HepG2 (cell line): ENCODE results near the gene CYP27B1. TPM values are rescaled to one million over a fixed set of nuclear protein-coding genes. Genes with fewer than 3 reads are reported as not detected.

Experiments
- ATRX ChIP-seq: sonication (generic); formaldehyde crosslinking; IDR thresholded peaks from 2 replicates; pipeline ENCODE4 v1.4.0; 2020; ENCODE audit warnings: missing genetic modification reagents, borderline replicate concordance
- BCL6 ChIP-seq: IDR thresholded peaks from 2 replicates; pipeline ENCODE4 v1.6.1; 2016; ENCODE audit warnings: missing genetic modification reagents, missing compliant biosample characterization
- HOMEZ ChIP-seq: IDR thresholded peaks from 2 replicates; pipeline ENCODE4 v1.6.1; 2016; ENCODE audit warnings: low read depth
- IKZF1 ChIP-seq: fragments of 450-650 bp; IDR thresholded peaks from 2 replicates; pipeline ENCODE4 v1.7.1; 2016
- MYC ChIP-seq: sonication (generic); formaldehyde crosslinking; IDR thresholded peaks from 2 replicates; pipeline ENCODE4 v1.9.0; 2021; ENCODE audit warnings: missing genetic modification reagents, borderline replicate concordance
- RARG ChIP-seq: sonication (generic); formaldehyde crosslinking; IDR thresholded peaks from 2 replicates; pipeline ENCODE4 v1.4.0; 2020; ENCODE audit warnings: low read depth, mild to moderate bottlenecking, missing genetic modification reagents
- SOX6 ChIP-seq, 2 experiments: fragments of 450-650 bp in 1 of 2; sonication (generic) in 1 of 2; formaldehyde crosslinking in 1 of 2; IDR thresholded peaks; 2 replicates each; pipeline versions ENCODE4 v1.4.0 to v1.6.1; 2017 to 2020; ENCODE audit warnings: antibody characterized with exemption in 1 of 2, mild to moderate bottlenecking in 1 of 2, missing genetic modification reagents in 1 of 2
- ZNF225 ChIP-seq: sonication (generic); formaldehyde crosslinking; IDR thresholded peaks from 2 replicates; pipeline ENCODE4 v1.4.0; 2020; ENCODE audit warnings: mild to moderate bottlenecking, missing genetic modification reagents
- ZNF282 ChIP-seq: fragments of 450-650 bp; IDR thresholded peaks from 2 replicates; pipeline ENCODE4 v1.6.1; 2018; ENCODE audit not compliant: partially characterized antibody
- ZNF331 ChIP-seq: sonication (generic); formaldehyde crosslinking; IDR thresholded peaks from 2 replicates; pipeline ENCODE4 v1.4.0; 2020; ENCODE audit warnings: missing genetic modification reagents
- ZNF333 ChIP-seq: sonication (generic); formaldehyde crosslinking; IDR thresholded peaks from 2 replicates; pipeline ENCODE4 v1.4.0; 2020; ENCODE audit warnings: mild to moderate bottlenecking, missing genetic modification reagents, borderline replicate concordance
- ZNF460 ChIP-seq: sonication (generic); formaldehyde crosslinking; IDR thresholded peaks from 2 replicates; pipeline ENCODE4 v1.5.1; 2020; ENCODE audit warnings: missing genetic modification reagents, mild to moderate bottlenecking, borderline replicate concordance
- ZNF543 ChIP-seq: sonication (generic); formaldehyde crosslinking; IDR thresholded peaks from 2 replicates; pipeline ENCODE4 v1.4.0; 2020; ENCODE audit warnings: mild to moderate bottlenecking, missing genetic modification reagents
- ZNF614 ChIP-seq: IDR thresholded peaks from 2 replicates; pipeline ENCODE4 v1.6.1; 2018; ENCODE audit warnings: missing biosample characterization, missing genetic modification reagents, inconsistent platforms, borderline replicate concordance
- ZNF687 ChIP-seq: sonication (generic); formaldehyde crosslinking; IDR thresholded peaks from 2 replicates; pipeline ENCODE4 v1.5.1; 2020; ENCODE audit warnings: mild to moderate bottlenecking, missing genetic modification reagents, moderate library complexity
- polyA plus RNA-seq, 8 experiments: library from polyadenylated mRNA; depleted of rRNA in 3 of 8; stranded (reverse) in 7 of 8; unstranded in 1 of 8; fragments of >200 nt; fragmentation: Illumina TruSeq in 4 of 8; extraction: Trizol in 4 of 8; gene quantifications; 2 replicates each; pipeline versions ENCODE4 v1.2.1 to v1.2.3, GENCODE V29; 2011 to 2016; ENCODE audit warnings: low read depth in 4 of 8, missing spikeins in 1 of 8, mixed read lengths in 1 of 8; ENCODE audit not compliant: insufficient read depth in 1 of 8
- total RNA-seq, 5 experiments: library from RNA; depleted of rRNA; stranded (reverse); fragments of >200 nt; fragmentation: Illumina TruSeq; extraction: Trizol; gene quantifications; 2 replicates each; pipeline ENCODE4 v1.2.3, GENCODE V29; 2016; ENCODE audit warnings: low read depth in 1 of 5
- TF ChIP-seq, protein P1 (sequence below), 2 experiments: sonication (generic) in 1 of 2; formaldehyde crosslinking in 1 of 2; IDR thresholded peaks; 2 replicates each; pipeline versions ENCODE4 v1.6.1 to v1.9.0; 2014 to 2022; ENCODE audit warnings: antibody characterized with exemption in 1 of 2, borderline replicate concordance in 1 of 2, inconsistent platforms in 1 of 2, low read depth in 1 of 2, missing genetic modification reagents in 1 of 2

Gene CYP27B1
- total and polyA plus RNA-seq, 2 of the 13 experiments (the other 11 are each of a cell fraction or from before 2014, with no cell fraction given) = 2.3 to 3.0 TPM

DNA sequence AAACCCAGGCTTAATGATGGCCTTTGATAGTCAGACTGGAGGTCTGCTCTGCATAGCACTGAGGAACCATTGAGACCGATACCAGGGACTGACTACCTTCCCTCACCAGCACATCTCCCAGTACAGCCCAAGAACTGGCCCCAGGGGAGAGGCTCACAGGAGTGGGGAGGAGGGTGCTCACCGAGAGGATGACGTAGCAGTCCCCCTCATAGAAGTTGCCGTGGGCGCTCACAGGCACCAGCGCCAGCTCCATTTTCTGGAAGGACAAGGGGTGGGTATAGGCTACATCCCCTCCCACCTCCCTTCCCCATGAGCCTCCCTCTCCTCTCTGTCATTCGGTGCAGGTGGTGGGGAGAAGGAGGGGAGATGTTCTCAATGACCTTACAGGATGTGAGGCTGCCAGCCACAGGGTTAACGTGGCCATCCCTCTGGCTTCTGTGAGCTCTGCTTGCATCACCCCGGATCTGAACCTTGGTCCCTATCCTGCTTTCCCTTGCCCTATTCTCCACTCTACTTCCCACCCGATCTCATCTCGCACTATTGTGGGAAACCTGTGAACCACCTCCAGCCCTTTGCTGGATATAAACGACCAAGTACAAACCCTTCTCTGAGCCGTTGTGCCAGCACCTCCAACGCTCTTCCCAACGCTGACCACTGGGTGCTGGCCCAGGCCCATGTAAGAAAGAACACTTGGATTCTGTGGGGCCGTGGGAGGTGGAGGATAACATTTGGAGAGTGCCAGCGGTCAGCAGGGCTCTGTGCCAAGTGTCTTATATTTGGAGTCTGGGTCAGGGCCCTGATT lies 47.3 kb upstream of the CYP27B1 start (continued):
- TF ChIP-seq ZNF460 (CRISPR knock-in tag) = no peak
- no peak for TF ChIP-seq ZNF333 (CRISPR knock-in tag)
- TF ChIP-seq, protein P1, sequence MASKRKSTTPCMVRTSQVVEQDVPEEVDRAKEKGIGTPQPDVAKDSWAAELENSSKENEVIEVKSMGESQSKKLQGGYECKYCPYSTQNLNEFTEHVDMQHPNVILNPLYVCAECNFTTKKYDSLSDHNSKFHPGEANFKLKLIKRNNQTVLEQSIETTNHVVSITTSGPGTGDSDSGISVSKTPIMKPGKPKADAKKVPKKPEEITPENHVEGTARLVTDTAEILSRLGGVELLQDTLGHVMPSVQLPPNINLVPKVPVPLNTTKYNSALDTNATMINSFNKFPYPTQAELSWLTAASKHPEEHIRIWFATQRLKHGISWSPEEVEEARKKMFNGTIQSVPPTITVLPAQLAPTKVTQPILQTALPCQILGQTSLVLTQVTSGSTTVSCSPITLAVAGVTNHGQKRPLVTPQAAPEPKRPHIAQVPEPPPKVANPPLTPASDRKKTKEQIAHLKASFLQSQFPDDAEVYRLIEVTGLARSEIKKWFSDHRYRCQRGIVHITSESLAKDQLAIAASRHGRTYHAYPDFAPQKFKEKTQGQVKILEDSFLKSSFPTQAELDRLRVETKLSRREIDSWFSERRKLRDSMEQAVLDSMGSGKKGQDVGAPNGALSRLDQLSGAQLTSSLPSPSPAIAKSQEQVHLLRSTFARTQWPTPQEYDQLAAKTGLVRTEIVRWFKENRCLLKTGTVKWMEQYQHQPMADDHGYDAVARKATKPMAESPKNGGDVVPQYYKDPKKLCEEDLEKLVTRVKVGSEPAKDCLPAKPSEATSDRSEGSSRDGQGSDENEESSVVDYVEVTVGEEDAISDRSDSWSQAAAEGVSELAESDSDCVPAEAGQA (IDR thresholded peaks at IDR 0.05; ENCODE audit: low read depth) = no peak
- TF ChIP-seq, protein P1 (CRISPR knock-in tag; IDR thresholded peaks at IDR 0.05; ENCODE audit: borderline replicate concordance) = no peak
- peak; percentile 44; the same call in 1 of the 2 replicates for TF ChIP-seq HOMEZ (CRISPR knock-in tag)
- no peak for TF ChIP-seq ZNF543
- TF ChIP-seq ZNF225 (CRISPR knock-in tag) = no peak
- peak; percentile 70 for TF ChIP-seq ZNF687 (CRISPR knock-in tag)
- no peak for TF ChIP-seq SOX6 (IDR thresholded peaks at IDR 0.05)
- peak; percentile 53 for TF ChIP-seq SOX6 (CRISPR knock-in tag; IDR thresholded peaks at IDR 0.05)
- TF ChIP-seq ATRX = no peak
- TF ChIP-seq ZNF331 (CRISPR knock-in tag) = peak; percentile 76
- TF ChIP-seq ZNF614 (CRISPR knock-in tag) = 0 out of 2 replicates have a peak, but pooled peaks have one; percentile 43
- peak; percentile 50; the same call in 1 of the 2 replicates for TF ChIP-seq BCL6
- no peak for TF ChIP-seq ZNF282
- peak; percentile 48; the same call in 1 of the 2 replicates for TF ChIP-seq MYC
- TF ChIP-seq IKZF1 = no peak
- no peak for TF ChIP-seq RARG (CRISPR knock-in tag)
